HG03103 (cell line): ENCODE data around the gene CHRD.

ENCODE experiments used
- ATAC-seq: cut with Tn5 transposase; IDR thresholded peaks from one replicate; pipeline ENCODE4 v1.9.1; 2021; ENCODE audit warnings: low read depth; ENCODE audit not compliant: unreplicated experiment

Gene CHRD

DNA sequence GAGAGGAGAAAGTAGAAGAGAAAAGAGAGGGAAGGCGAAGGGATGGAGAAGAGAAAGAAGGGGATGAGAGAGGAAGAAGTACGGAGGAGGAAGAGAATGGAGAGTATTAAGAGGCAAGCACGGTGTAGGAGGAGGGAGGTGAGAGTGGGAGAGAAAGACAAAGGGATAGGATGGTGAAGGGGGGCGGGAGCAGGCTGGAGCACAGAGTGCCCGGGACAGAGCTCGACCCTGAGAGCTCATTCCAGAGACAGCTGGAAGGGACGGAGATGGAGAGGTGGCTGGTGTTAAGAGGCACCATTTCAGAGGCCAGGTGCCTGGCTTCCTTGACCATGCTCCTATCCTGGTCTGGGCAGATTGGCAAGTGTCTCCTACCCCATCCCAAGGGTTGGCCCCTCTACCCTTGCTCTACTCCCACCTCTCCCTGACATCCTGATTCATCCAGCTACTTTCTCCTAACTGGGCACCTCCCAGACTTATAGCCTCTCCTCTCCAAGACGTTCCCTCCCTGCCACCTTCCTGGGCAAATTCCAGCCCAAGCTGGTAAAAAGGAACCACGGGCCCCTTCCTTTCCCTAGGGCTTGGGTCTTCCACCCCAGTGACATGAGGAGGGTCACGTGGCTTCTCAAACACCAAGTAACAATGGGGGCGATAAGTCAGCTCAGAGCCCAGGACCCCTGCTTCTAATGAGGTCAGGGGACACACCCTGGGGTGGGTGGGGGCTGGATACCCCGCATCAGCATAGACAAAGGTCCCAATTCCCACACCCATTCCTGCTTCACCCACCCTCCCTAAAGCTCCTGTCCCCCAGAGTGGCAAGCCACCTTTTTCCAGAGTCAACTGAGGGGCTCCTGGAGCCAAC is 19.6 kb upstream of the CHRD start:
- ATAC-seq: no peak

DNA sequence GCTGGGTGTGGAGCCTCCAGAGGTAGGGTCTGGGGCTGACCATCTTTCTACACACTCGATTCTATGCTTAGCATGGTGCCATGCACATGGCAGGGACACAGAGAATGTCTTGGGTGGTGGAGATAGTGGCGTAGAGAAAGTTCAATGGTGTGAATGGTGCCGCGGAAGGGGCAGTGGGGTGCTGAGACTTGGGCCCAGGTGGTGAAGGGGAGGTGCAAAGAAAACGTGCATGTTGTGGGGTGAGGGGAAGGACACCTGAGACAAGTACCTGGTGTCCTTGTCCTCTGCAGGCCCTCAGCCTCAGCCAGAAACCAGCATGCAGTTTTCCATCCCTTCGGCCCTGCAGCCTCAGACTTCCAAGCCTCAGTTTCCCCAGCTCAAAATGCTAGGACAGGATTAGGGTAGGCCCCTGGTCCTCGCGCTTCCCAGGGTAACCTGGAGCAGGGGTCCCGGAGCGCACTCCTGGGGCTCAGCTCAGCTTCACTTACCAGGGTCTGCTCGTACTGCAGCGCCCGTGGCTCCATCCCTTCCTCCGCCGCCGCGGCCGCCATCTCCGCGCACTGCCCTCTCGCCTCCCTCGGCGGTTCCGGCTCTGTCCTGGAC is 18.8 kb upstream of the CHRD start:
- ATAC-seq: no peak

DNA sequence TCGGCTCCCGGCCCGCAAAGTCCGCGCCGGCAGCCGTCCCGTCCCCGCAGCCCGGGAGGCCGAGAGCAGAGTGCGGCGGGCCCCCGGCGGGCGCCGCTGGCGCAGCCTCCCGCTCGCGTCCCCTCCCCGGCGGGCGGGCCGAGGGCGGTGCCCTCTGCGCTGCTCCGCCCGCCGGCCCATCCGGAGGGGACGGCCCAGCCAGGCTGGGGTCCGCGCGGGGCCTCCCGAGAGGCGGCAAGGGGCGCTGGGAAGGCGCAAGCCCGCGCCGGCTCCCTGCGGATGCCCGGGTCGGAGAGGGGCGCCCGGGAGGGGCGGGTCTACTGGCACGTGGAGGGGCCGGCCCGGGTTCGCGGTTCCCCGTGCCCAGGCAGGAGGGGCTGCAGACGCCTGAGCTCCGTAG is 18.3 kb upstream of the CHRD start, which contains the start of the genes CLCN2 and POLR2H:
CLCN2 (minus strand) TSS at position 74 of the 400 bp plus-strand sequence. CDS start 126 bp downstream, outside the sequence.
POLR2H (plus strand) TSS at position 179 of the 400 bp plus-strand sequence. CDS start 1,783 bp downstream, outside the sequence.
- ATAC-seq: no peak

DNA sequence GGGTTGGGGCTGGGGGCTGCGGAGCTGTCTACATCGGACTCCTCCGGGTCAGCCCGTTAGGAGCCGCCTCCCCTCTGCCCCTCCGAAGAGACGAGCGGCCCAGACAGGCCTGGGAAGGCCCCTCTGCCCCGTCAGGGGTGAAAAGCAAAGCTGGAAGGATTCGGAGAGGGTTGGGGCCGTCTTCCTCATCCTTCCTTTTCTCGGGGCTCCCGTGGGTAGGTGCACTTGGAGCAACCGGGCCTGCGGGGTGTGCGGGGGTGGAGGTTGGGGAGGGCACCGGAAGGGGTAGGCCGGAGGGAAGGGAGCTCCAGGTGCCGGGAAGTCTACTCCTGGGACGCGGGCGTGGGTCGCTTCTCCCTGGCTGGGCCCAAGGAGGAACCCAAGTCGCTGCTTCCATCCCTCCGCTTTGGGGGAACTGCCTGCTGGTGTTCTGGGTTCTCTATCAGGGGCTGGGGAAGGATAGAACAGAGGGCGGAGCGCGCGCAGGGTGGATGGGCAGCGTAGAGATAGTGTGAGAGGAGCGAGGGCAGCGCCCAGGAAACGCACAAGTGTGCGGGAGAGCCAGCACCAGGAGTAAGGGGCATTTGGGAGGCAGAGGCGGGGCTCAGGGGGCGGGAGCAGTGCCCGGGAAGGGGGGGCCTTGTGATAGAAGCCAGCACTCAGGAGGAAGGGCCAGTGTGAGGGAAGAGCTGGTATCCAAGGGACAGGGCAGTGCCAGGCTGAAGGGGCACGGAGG is 17.8 kb upstream of the CHRD start:
- ATAC-seq: no peak

DNA sequence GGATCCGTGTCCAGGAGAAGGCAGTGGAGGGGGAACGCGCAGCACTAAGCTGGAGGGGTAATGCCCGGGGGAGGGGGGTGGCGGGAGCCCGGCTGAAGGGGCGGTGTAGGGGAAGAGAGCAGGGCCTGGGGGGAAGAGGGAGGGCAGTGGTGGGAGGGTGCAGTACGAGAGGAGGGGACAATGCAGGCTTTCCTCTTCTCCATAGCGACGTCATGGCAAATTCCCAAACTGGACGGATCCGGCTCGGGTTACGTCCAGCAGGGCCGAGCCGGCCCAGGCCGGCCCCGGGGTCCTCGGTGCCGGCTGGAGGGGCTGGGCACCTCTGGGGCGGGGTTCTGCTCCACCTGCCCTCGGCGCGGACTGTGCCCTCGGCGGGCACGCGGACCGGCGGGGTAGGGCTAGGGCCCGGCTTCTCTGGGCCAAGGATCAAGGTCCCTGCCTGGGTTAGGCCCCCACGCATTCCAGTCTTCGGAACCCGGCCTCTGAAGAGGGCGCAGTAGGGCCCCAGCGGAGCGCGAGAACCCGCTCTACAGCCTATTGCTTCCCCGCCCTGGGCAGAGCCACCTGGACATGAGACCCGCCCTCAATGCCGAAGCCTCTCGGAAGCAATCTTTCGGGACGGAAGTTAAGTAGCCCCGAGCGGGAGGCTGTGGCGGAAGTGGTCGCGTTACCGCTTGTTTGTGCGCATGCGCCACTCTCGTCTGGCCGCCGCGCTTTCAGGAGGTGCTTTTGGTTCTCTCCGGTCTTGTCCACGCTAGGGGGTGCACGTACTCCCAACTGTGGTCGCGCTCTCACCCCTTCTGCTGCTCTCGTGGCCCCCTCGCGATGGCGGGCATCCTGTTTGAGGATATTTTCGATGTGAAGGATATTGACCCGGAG is 16.9 kb upstream of the CHRD start:
- ATAC-seq: peak; percentile 83

DNA sequence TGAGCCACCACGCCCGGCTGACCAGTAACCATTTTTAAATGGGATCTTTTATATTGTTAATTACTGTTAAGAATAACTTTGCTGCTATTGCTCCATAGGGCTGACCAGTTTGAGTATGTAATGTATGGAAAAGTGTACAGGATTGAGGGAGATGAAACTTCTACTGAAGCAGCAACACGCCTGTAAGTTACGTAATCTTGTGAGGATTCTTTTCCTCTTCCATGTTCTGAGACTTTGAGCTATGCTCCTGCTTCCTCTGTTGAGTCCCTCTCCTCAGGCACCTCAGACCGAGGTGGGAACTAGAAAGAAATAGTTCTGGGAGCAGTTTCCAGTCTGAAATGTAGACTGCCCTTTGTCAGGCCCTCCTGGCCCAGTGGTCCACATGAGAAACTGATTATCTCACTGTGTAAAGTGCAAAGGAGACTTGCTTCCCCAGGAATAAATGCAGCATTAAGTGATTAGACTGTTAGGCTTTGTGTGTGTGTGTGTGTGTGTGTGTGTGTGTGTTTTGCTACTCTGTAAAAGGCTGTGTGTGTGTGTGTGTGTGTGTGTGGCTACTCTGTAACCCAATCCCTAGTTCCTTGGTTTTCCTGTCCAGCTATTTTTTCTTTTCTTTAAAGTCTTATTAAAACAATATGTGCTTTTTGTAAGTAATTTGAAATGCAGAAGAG is 13.1 kb upstream of the CHRD start:
- ATAC-seq: no peak

DNA sequence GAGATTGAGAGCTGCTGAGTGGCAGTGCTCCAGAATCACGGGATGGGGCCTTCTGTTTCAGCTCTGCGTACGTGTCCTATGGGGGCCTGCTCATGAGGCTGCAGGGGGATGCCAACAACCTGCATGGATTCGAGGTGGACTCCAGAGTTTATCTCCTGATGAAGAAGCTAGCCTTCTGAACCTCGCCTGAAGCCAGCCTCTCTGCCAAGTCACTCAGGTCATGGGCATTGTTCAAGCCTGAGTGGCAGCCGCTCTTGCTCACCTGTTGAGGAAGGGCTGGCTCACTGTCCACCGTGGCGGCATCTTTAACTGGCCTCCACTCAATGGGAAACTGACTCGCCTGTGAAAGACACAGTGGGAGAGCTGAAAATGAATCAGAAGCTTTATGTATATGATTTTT is 11.7 kb upstream of the CHRD start:
- ATAC-seq: no peak

DNA sequence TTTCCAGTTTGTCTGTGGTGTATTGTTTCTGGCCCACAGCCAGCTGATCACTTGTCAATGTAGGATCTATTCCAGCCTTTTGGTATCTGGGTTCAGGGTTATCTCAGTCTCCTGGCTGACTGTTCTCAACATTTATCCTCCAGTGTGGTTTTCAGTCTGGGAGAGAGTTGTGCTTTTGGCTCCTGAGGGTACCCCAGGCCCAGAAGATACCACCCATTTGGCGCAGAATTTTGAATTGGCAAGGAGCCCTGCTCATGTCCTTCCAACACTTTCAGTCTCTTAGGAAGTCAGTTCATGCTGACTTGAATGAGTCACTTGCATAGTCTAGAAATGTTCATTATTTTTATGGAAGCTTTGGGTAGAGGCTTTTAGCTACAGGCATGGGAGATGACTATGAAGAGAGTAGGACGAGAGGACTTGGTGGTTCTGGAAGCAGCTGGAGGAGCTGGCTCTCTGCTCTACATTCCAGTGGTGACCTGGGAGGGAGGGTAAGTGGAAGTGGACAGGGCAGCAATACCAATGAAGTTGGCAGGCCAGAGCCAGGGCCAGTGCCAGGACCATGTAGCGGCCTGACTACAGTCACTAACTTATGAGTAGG is 11.2 kb upstream of the CHRD start:
- ATAC-seq: no peak

DNA sequence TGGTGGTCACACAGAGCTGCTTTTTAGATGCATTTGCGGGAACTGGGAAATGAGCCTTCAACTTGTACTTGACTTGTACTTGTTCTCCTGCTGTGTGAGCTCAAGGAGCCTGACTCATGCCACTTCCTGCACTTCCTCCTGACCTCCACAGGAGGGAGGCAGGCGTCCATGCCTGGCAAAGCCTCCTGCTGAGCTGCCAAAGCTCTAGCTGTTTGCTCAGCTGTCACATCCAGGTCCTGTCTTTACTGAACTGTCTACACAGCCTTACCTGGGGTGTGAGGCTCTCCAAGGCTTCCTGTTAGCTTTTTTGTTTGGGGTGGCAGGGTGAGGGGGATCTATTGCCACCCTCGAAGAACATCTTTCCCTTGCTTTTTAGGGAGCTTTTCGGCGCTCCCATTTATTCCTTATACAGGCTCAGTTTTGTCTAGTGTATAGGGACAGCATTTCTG is 8.3 kb upstream of the CHRD start:
- no peak for ATAC-seq

DNA sequence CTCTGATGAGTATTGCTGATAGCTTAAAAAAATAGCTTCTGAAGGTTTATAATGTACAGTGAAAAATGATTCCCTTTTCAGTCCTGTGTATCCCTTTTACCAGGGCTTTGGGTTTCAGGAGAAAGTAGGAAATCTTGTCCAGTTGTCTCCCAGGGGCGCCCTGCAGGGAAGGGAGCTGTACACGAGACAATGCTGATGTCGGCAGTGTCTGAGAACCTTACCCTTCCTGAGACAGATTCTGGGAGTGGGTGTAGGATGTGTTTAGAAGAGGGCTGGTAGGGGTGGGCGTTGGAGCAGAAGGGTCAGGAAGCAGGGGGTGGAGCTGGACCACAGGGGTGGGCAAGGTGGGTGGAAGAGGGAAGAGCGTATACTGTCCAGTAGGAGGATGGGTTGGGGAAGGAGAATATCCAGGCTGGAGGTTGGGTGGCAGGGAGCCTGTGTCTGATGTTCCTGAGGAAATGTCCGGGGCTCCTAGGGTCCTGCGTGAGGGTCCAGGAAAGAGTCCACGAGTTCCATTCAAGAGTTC is 7.5 kb upstream of the CHRD start:
- no peak for ATAC-seq

DNA sequence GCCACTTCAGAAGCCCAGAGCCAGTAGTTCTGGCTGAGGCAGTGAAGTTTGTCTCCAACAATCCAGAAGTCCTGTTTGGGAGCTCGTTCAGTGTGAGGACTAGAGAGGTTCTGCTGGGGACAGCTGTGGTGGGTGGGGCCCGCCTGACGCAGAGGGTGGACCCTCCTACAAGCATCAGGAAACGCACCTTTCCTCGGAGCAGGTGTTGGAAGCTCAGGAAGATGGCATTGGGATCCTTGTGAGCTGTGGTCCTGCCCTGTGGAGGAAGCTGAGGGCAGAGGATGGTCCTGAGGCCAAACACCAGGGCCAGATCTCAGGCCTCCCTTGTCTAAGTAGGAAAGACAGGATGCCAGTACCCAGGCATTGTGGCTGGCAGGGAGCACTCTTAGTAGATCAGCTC is 6.9 kb upstream of the CHRD start:
- no peak for ATAC-seq

DNA sequence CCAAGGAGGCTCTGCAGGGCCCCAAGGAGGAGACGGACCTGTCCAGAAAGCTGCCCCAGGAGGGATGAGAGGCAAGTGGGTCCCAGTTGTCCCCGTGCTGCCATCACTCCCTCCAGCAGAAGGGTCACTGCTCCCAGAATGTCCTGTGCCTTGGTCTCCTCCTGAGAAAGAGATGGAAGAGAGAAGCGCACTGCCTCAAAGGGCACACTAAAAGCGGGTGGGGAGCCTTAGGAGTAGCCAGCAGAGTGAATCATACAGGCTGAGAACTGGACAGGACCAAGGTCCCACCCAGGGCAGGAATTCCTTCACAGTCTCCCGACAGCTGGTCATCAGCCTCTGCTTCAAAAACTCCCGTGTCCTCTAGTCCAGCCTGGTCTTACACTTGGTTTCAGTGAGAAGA is 6.4 kb upstream of the CHRD start:
- no peak for ATAC-seq

DNA sequence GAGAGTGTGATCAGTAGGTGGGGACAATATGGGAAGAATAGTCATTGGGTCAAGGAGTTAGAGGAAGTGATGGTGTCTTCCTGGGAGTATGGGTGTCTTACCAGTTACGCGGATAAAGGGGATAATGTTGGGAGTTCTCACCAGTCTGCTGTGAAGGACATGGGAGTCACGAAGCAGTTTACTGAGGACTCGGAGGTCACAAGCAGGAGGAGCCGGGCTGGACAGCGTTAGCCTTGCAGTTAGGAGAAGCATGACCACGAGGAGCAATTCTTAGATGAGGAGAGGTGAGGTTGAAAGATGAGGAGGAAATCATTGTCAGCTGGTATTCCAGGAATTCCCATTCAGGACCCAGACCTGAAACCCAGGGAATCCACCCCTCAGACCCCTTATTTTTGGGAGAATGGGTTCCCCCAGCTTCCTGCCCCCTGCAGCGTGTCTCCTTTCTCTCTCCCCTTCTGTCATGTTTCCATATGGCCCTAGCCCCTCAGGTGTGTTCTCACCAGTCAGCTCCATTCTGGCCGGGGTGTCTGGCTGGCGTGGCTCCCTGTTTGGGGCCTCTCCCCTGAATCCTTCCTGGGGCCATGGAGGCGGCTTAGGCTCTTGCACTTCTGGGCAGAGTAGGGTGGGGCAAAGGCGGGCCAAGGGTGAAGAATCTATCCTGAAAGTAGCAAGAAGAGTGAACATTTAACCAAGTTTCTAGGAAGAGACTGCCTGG is 4.0 kb upstream of the CHRD start:
- no peak for ATAC-seq

DNA sequence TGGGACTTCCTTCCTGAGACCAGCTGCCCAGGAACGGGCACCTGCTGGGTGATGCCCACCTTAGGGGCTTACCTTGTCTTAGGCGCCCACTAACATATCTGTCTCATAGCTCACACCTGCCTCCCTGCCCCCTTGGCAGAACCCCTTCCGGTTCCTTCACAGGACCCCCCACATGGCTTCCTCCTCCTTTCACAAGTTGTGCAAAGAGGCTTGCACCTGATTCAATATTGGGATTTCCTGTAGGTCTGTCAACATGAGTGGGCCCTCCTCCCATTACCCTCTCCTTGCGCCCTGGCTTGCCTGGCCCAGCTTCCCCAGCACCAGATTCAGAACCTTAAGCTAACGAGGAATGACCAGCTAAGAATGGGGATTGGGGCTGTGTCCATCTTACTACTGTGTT is 2.5 kb upstream of the CHRD start:
- no peak for ATAC-seq

DNA sequence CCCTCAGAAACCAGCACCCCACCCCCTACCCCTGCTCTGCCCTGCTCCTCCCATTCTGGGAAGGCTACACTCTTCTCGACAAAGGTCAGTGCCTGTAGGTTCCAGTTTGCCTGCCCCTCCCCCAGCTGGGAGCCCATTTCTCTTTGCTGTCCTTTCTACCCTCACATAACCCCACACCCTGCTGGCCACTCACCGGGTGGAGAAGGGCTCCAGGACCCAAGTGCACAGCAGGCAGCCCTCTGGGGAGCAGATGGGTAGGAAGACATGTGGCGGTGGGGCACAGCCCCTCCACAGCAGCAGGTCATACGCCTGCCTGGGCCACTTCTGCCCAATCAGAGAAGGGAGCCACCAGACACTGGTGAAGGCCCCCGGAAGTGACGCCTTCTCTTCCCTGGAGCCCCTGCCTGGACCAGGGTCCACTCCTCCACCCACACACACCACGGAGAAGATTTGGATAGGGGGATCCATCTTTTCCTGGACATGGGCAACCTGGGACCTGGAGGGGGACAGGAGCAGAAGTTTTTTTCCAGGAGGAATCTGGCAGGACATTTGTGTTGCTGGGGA is 1.9 kb upstream of the CHRD start, which contains the start of gene THPO:
THPO (minus strand) TSS at position 326 of the 564 bp plus-strand sequence. CDS start 1,948 bp downstream, outside the sequence.
- no peak for ATAC-seq

DNA sequence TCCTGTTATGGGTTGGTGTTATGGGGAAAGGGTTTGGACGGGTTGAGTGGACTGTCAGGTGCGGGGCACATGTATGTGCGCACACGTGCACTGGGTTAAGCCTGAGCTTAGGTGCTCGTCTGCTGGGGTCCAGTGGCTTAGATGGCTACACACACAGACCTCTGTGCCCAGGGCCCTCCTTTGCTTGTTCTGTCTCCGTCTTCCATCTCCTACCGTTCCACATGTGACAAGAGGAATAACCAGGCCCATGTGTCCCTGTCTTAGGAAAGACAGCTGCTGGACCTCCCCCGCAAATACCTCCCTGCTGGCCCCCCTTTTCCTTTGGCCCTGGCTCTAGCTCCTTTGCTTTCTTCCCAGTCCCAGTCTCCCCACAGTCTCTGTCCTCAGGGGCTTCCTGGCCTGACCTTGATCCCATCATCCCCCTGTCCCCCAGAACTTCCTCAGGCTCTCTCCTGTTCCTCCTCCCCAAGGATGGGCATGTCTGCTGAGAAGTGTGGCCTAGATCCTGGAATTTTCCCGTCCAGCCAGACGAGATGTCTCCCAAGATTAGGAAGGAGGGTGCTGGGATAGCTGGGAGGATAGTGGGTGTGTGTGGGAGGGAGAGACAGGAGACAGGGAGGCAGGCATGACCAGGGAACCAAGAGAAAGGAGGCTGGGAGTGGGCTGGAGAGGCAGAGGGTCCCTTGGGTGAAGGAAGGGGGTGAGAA is 1.1 kb upstream of the CHRD start:
- no peak for ATAC-seq

DNA sequence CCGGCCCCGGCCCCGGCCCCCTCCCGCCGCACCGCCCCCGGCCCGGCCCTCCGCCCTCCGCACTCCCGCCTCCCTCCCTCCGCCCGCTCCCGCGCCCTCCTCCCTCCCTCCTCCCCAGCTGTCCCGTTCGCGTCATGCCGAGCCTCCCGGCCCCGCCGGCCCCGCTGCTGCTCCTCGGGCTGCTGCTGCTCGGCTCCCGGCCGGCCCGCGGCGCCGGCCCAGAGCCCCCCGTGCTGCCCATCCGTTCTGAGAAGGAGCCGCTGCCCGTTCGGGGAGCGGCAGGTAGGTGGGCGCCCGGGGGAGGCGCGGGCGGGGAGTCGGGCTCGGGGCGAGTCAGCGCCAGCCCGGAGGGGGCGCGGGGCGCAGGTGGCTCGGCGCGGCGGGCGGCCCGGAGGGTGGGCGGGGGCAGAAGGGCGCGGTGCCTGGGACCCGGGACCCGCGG is 352 bp downstream of the CHRD start:
- ATAC-seq: no peak
